GM21529 (cell line): ENCODE measurements around the gene RFK.
"Not testable (repeated sequence)": the region's sequence is repeated elsewhere in the genome, so short reads cannot be mapped to it uniquely, and the experiment has no call there.

Source experiments
- ATAC-seq: cut with Tn5 transposase; IDR thresholded peaks from one replicate; pipeline ENCODE4 v1.9.1; 2021; ENCODE audit not compliant: unreplicated experiment

The RFK gene

GRCh38 chr9:76372336-76372735, 21.9 kb downstream of the RFK start:
- ATAC-seq, result no peak

GRCh38 chr9:76371901-76372300, 22.3 kb downstream of the RFK start:
- no peak for ATAC-seq

GRCh38 chr9:76370396-76371023, 23.7 kb downstream of the RFK start:
- no peak for ATAC-seq

GRCh38 chr9:76369583-76369982, 24.6 kb downstream of the RFK start:
- no peak for ATAC-seq

GRCh38 chr9:76366275-76366674, 28.0 kb downstream of the RFK start:
- ATAC-seq, result no peak

- no peak for ATAC-seq
Observed at GRCh38 chr9:76365028-76365427, 29.2 kb downstream of the RFK start.

GRCh38 chr9:76363032-76363395, 31.2 kb downstream of the RFK start:
- ATAC-seq, result no peak

GRCh38 chr9:76362332-76363031, 31.7 kb downstream of the RFK start:
- not testable (repeated sequence) for ATAC-seq

GRCh38 chr9:76359766-76360165, 34.5 kb downstream of the RFK start:
- no peak for ATAC-seq

- ATAC-seq, result no peak
Observed at GRCh38 chr9:76359365-76359764, 34.9 kb downstream of the RFK start.

GRCh38 chr9:76358628-76359280, 35.5 kb downstream of the RFK start:
- no peak for ATAC-seq

- ATAC-seq, result no peak
Observed at GRCh38 chr9:76357555-76357954, 36.7 kb downstream of the RFK start.

- ATAC-seq, result no peak
Observed at GRCh38 chr9:76355886-76356285, 38.3 kb downstream of the RFK start.

GRCh38 chr9:76354221-76354620, 40.0 kb downstream of the RFK start:
- no peak for ATAC-seq

GRCh38 chr9:76353280-76353679, 40.9 kb downstream of the RFK start:
- ATAC-seq, result no peak

GRCh38 chr9:76352026-76352620, 42.1 kb downstream of the RFK start:
- ATAC-seq, result no peak

GRCh38 chr9:76351006-76351405, 43.2 kb downstream of the RFK start:
- ATAC-seq, result peak; percentile 51

- no peak for ATAC-seq
Observed at GRCh38 chr9:76349865-76350264, 44.4 kb downstream of the RFK start.

GRCh38 chr9:76342858-76343257, 51.4 kb downstream of the RFK start:
- ATAC-seq, result no peak

GRCh38 chr9:76342201-76342600, 52.0 kb downstream of the RFK start:
- ATAC-seq, result no peak

- no peak for ATAC-seq
Observed at GRCh38 chr9:76341616-76342015, 52.6 kb downstream of the RFK start.

GRCh38 chr9:76338418-76338817, 55.8 kb downstream of the RFK start:
- no peak for ATAC-seq
